HG03108 (cell line): ENCODE results near the gene IGF2BP3.

Experiments used
- ATAC-seq: cut with Tn5 transposase; IDR thresholded peaks from one replicate; pipeline ENCODE4 v1.9.1; 2021; ENCODE audit warnings: moderate library complexity; ENCODE audit not compliant: unreplicated experiment

IGF2BP3 gene

GRCh38 chr7:23298885-23299769 is 171.2 kb downstream of the IGF2BP3 start, which contains the start of gene MALSU1:
Gene MALSU1 (plus strand): TSS chr7:23299339. CDS start chr7:23299353, 14 bp downstream.
- ATAC-seq = peak; percentile 99

GRCh38 chr7:23298141-23298881 is 172.0 kb downstream of the IGF2BP3 start:
- no peak for ATAC-seq

GRCh38 chr7:23295401-23295697 is 174.9 kb downstream of the IGF2BP3 start:
- no peak for ATAC-seq

GRCh38 chr7:23294549-23295400 is 175.5 kb downstream of the IGF2BP3 start:
- ATAC-seq = no peak

- ATAC-seq = no peak
Observed at GRCh38 chr7:23293500-23294073, 176.7 kb downstream of the IGF2BP3 start.

- ATAC-seq = no peak
Observed at GRCh38 chr7:23292623-23293022, 177.7 kb downstream of the IGF2BP3 start.

- ATAC-seq = no peak
Observed at GRCh38 chr7:23291957-23292560, 178.2 kb downstream of the IGF2BP3 start.

GRCh38 chr7:23290993-23291392 is 179.3 kb downstream of the IGF2BP3 start:
- no peak for ATAC-seq

- ATAC-seq = no peak
Observed at GRCh38 chr7:23287612-23288011, 182.7 kb downstream of the IGF2BP3 start.

GRCh38 chr7:23285657-23286646 is 184.3 kb downstream of the IGF2BP3 start:
- ATAC-seq = no peak

GRCh38 chr7:23284871-23285270 is 185.4 kb downstream of the IGF2BP3 start:
- ATAC-seq = no peak

GRCh38 chr7:23283086-23283485 is 187.2 kb downstream of the IGF2BP3 start:
- no peak for ATAC-seq

- ATAC-seq = no peak
Observed at GRCh38 chr7:23279819-23280525, 190.3 kb downstream of the IGF2BP3 start.

- no peak for ATAC-seq
Observed at GRCh38 chr7:23277359-23277989, 192.8 kb downstream of the IGF2BP3 start.

GRCh38 chr7:23276947-23277346 is 193.3 kb downstream of the IGF2BP3 start:
- ATAC-seq = no peak

GRCh38 chr7:23276376-23276775 is 193.9 kb downstream of the IGF2BP3 start:
- ATAC-seq = no peak

GRCh38 chr7:23275912-23276311 is 194.4 kb downstream of the IGF2BP3 start:
- ATAC-seq = no peak

GRCh38 chr7:23273141-23273599 is 197.1 kb downstream of the IGF2BP3 start:
- ATAC-seq = peak; percentile 92
